NCI-H774 (cell line): ENCODE results near the gene SRSF7.
"Not testable (repeated sequence)": the region's sequence is repeated elsewhere in the genome, so short reads cannot be mapped to it uniquely, and the experiment has no call there.

Experiments used
- DNase-seq: peaks from one replicate; lab custom pipeline; 2025; lab: John Stamatoyannopoulos, UW

Gene SRSF7

DNA sequence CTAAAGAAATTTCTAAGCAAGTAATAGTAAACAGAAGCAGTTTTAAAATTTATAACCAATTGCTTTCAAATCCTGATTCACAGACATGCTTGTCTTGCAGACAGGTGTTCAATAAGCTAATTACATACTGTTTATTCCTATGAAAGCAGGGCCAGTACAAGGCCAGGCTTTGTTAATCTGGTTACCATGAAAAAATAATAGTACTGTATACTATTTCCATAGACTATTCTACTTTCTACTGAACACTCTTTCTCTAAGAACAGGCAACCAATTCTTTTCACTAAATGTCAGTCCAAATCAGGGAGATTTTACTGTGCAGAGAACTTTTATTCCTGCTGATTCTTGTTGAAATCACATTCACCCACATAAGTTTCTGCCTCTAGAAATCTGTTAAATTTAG, 2.9 kb upstream of the SRSF7 start:
- DNase-seq = no peak

DNA sequence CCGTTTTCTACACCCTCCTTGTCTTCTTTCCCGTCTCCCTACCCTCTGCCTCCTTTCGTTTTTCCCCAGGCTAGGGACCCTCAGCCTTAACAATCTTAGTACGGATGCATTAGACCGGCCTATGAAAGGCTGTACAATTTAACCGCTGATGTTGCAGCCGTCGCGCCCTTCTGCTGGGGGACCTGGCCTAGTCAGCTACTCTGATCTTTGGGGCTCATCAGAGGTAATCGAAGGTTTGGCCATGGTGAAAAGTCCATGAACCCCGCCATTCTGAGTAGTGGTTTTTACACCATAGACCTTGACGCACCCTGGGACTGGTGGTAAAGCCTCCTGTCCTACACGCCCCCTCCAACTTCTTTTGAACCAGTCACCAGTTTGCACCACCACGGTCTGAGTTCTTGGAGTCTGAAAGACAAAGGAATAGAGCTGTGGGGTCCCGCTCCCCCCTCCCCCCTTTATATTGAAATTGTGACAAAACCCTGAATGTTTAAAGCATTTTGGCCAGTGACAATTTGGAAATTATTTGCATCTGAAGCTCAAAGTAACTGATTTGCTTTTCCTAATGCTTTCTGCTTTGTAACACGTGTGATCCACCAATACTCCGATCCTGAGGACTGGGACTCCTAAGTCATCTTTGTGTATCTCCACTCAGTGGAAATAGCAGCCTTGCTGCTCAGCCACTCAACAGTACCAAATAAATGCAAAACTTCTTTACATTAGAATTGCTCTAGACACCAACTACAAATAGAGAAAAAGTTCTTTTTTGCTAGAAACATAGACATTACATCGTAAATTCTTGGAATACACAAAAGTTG, 642 bp upstream of the SRSF7 start:
- no peak for DNase-seq

DNA sequence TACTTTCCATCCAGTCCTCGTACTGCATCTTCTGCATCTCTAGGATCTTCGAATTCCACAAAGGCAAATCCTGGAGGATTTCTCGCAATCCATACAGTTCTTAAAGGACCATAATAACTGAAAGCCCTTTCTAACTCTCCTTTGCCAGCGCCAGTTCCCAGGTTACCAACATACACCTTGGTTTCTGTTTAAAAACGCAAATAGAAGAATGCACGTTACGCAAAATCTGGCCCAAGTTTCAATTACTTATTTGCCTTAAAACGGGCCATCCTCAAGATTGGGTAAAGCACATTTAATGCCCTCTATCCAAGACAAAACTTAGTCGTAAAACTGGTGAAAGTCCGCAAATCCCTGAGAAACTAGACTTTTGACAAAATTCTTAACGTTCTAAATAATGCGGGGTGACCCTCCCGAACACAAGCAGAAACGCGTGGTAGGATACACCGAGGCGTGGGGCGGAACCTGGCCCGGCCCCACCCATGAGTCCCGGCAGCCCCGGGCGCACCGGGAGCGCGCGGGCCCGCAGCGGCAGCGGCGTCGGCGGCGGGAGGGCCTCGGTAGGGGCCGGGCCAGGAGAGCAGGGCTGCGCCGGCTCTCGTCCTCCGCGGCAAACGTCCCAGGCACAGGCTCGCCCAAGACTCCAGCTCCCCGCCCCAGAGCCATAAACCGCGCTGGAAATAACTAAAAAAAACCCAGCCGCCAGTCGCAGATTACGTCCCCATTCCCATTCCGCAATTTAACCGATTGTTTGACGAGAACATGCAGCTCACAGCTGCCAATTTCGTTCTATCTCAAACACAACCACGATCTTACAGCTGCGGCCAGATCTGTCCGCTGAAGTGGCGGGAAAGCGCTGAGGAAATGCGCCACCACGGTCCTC, 910 bp downstream of the SRSF7 start:
- DNase-seq = peak; percentile 63

DNA sequence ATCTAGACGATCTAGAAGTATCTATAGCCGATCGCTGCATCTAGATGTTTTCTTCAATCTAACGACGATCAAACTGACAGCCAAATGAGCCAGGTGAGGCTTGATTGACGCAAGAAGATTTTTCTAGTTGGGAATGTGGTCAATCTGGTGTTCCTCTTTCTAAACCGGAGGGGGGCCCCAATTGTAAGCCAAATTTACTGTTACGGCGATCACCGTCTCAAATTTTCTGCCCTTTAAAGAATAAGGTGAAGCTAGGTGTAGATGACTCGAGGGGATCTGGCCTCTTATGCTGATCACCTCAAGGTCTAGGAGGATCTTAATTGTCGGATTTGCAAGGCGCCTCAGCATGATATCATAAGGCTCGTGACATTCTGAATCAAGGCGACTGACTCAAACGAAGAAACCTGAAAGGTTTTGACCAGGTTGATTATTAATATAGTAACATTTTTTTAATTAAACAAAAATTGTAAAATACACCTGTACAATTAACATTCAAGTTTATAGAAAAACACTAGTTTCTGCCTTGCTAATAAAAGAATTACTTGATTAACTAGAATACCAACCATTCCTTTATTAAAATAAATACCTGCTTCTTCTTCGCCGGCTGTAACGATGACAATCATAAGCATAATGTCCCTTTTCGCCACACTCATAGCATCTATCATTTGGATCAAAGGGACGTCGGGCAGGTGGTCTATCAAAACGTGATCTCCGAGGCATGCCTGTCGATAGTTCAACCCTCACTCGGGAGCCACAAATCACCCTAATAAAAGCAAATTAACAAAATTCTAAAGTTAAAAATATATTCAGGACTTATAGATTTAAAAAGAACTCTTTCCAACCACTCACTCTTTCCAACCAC, 2.0 kb downstream of the SRSF7 start:
- DNase-seq = no peak

DNA sequence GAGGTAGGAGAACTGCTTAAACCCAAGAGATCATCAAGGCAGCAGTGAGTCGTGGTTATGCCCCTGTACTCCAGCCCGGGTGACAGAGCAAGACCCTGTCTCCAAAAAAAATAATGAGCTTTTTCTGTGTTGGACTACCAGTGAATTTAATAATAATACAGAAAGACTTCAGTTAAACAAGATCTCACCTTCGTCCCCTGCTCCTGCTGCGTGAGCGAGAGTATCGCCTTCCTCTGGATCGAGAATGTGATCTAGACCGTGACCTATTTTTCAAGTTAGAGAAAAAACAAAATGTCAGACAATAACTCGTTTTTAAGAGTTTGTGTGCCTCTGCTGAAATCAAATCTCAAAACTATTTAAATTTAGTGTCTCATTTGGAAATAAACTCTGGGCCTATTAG, 2.8 kb downstream of the SRSF7 start:
- DNase-seq = no peak

DNA sequence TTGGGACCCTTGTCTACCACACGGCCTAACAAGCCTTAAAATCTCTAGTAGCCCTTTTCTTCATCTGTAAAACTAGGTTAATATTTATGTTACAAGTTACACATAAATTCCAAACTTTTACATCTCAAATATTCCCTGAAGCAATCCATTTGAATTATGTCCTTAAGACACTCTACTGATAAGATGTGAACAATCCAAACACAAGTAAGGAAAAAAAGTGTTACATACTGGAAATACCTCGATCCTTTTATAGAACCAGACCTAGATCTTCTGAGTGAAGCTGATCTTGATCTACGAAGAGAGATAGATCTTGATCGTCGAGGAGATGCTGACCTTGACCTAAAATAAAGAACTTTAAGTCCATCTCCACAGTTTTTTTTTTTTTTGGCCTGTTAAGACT, 3.3 kb downstream of the SRSF7 start:
- DNase-seq = no peak

DNA sequence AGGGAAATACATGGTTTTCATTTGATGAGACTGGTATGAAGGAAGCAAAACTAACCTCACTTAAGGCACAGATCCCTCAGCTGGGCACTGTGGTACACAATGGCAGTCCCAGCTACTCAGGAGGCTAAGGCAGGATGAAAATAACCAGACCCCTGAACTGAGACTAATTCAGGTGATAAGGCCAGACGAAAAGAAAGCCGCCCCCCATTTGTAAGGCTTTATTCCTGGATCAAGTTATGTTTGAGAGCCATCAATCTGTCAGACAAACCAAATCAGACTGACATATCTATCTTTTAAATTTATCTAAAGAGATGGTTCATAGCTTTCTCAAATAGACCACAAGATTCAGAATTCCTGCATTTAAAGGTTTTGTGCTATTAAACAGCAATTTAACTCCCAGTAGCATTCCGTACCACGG, 4.1 kb downstream of the SRSF7 start:
- no peak for DNase-seq

DNA sequence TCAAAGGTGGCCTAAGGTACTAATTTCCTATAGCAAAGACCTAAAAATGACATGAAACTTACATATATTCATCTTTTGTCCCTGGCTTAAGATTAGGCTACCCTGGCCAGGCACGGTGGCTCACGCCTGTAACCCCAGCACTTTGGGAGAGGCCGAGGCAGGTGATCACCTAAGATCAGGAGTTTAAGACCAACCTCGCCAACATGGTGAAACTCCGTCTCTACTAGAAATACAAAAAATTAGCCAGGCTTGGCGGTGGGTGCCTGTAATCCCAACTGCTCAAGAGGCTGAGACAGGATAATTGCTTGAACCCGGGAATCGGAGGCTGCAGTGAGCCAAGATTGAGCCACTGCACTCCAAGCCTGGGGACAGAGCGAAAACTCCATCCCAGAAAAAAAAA, 5.9 kb downstream of the SRSF7 start:
- DNase-seq = no peak

DNA sequence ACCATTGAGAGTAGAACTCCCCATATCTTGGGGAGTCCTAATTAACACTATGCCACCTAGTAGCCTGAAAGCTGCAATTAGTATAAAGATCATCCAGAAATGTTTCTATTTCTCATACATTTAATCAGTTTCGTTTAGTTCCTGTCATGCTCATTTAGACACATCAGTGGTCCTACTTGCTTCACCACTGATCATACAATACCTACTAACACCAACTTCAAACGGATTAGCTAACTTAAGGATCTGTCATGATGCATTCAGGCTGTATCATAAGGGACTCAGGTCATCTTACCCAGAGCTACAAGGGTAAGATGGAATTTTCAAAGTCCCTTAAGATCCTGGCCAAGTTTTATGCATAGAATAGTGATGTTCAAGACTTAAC, 6.8 kb downstream of the SRSF7 start:
- DNase-seq = no peak

DNA sequence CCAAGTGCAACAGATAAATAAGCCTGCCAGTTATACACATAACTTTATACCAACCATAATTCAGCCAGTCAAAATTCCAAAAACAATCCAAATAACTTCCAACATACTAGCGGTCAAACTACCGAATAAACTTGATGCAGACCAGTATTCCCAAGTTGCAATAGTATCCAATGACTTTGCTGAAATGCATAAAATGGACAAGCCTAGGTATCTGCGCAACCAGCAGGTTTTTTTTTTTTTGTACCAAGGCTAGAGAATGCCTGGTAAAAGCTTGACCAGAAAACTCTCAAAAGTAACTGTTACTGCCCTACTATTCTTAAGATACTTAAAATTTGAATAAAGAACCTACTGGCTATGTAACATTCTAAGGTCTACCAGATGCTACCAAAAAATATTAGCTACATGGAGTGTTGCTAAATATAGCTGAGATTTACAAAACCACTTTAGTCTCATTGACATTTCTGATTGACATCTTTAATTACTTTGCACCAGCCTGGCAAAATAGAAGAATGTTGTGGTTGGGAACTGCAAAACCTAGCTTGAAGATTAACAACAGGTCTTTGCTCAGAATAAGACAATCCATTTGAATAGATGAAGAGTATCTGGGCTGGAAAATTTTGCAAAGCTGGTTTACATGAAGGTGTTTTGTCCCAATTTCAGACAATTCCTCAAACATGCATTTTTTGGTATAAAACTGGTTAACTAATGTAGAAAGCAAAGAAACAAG, 7.3 kb downstream of the SRSF7 start:
- DNase-seq = no peak

DNA sequence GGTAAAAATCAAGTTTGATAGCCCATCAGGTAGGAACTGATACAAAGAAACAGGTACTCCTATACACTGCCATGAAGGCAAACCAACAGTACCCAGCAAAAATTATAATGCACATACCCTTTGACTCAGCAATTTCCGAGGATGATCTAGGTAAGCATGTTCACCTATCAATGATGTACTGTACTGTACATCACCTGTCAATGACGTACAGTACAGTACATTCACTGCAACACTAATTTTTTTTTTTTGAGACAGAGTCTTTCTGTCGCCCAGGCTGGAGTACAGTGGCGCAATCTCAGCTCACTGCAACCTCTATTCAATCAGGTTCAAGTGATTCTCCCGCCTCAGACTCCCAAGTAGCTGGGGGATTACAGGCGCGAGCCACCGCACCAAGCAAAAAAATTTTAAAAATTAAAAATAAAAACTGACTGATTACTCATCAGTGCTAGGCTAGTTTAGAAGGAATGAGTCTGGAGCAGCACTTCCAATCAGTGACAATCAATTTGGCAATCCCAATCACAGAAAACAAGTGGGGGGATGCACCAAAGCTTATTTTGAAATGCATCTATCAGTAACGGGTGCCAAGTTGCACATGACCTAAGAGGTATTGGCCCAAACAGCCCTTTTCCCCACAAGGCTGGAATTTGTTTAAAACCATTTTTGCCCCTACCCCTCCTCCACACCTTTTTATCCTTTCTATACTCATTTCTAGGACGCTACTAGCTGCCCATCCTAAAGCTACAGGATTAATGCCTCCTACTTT, 8.2 kb downstream of the SRSF7 start:
- no peak for DNase-seq

DNA sequence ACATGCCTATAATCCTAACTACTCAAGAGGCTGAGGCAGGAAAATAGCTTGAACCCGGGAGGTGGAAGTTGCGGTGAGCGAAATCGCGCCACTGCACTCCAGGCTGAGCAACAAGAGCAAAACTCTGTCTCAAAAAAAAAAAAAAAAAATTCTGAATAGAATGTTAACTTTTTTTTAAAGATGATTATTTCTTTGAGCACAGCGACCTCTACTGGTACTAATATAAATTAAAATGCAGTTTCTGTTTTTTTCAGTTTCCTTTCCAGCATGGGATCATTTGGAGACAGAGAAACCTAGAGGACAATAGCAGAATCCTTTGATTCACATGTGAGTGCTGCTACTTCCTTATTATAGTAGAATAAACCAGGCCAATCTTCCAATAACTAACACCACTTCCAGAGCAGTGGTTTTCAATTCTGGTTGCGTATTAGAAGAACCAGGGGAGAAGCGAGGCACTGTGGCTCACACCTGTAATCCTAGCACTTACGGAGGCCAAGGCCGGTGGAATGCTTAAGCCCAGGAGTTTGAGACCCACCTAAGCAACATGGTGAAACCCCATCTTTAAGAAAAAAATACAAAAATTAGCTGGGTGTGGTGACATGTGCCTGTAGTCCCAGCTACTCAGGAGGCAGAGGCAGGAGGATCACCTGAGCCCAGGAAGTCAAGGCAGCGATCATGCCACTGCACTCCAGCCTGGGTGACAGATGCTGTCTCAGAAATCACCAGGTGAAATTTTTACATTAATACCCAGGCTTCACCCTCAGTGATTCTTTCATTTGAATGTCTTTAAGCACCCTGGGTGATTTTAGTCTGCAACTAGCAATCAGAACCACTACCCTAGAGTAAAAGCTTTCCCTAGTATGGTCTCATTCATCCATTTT, 10.1 kb downstream of the SRSF7 start:
- DNase-seq = no peak

DNA sequence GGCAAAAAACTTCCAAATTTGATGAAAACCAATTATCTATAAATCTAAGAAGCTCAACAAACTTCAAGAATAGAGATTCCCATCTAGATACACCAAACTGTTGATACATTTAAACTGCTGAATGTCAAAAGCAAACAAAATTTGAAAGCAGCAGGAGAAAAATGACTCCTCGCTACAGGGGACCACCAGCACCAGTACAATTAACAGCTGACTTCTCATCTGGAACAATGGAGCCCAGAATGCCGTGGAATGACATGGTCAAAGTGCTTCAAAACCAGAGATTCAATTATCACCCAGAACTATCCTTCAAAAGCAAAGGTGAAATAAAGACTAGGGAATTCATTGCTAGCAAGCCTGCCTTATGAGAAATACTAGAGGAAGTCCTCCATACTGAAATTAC, 11.6 kb downstream of the SRSF7 start:
- no peak for DNase-seq

DNA sequence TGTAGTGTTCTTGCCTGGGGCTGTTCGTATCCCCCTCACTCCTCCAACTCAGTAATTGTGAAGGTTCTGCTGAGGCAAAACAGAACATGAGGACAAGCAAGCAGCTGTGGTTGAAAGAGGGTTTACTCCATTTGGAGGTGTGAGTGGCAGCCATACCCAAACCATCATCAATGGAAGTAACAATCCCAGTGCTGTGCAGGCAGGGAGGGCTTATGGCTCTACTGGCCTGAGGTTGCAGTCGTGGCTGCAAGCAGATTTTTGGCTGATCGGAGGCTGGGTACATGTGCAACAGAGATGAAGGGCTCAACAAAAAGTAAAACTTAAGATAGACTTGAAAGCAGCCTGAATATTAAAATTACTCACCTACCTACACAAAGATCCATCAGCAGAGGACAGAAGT, 13.2 kb downstream of the SRSF7 start:
- DNase-seq = no peak

DNA sequence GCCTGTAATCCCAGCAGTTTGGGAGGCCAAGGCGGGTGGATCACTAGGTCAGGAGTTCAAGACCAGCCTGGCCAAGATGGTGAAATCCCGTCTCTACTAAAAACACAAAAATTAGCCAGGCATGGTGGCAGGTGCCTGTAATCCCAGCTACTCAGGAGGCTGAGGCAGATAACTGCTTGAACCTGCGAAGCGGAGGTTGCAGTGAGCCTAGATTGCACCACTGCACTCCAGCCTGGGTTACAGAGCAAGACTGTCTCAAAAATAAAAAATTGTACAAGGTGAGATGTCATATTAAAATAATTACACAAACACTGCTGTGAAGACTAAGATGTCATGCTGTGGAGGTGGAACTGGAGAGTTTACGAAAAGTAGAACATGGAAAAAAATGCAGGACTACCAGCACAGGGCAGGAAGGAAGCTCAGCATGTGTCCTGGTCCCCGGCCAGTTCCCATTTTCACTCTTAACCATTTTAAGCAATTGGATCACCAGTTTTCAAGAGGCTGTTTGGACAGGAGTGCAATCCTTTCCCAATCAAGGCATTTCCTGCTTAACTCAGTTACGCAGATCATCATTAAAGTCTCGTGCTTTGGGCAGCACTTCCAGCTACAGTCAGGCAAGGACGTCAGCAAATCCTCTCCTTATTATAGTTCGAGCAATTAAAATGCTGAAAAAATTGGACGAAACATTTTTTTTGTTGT, 14.0 kb downstream of the SRSF7 start:
- DNase-seq = not testable (repeated sequence)

DNA sequence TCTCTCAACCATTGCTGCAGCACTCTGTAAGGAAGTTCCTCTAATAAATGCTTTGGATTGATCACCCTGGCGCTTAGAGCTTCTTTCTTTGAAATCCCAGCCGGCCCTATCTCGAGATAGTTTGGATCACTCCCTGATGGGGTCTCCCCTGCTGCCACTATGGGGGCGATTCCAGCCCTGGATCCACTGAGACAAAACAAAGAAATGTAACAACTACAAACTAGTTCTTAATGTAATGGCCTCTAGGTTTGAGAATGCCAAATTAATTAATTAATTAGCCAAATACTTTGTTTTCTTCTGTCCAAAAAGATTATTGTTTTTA, 15.2 kb downstream of the SRSF7 start:
- DNase-seq = no peak

DNA sequence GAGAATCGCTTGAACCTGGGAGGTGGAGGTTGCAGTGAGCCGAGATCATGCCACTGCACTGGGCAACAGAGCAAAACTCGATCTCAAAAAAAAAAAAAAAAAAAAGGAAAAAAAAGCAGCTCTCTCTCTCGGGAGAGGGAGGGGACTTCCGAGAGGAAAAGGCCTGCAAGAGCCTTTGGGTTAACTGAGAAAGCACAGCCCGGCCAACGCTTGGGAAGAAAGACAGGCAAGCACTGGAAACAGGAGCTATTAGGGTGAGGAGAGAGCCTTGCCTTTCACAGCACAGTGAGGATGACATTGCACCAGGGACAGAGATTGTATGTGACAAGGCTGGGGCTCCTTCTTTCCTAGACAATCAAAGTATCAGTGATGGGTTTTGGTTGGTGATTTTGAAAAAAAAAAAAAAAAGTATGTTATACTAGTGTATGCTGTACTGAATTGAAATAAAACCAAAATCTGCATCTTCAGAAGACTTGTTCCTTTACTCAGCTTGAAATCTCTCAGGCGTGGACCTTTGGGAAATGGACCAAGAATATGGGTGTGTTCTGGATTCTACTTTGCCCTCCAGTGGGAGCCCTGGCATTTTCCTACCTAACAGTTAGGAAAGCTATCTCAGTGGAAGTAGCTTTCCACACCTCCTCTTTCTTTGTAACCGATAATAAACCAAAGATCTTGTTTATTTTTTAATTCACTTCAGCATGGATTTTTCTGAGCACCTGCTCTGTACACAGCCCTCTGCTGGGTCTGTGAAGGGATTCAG, 16.7 kb downstream of the SRSF7 start:
- no peak for DNase-seq

DNA sequence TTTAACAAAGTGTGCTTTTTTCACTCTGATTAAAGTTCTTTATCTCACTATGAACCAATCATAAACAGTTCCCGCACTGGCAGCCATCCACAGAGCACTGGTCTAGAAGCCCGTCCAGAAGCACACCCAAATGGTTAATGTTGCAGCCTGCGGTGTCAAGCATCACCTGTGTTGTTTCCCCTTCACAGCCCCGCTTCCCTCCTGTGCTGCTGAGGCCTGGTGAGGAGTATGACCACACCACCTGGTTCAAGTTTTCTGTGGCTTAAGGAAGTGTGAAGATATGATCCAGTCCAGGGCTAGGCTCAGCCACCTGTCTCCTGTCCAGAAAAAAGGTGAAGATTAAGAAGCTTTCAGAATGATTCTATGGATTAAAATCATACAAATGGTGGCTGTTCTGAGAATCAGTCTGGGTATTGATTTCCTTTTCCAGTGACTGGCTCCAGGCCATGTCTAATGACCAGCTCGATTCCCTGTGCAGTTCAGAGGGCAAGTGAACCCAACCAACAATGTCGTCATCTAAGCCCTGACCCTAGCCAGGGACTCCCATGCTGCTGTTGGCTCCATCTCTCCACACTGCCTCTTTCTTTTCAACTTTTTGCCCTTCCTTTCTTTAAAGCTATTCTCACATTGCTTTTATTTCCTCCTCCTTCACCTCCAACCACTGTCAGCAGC, 17.7 kb downstream of the SRSF7 start:
- no peak for DNase-seq
